GM19438 (cell line): ENCODE data around the gene MCM6.
A peak's percentile ranks its signal among the peaks of the same experiment; 100 is the strongest.
"Not testable (repeated sequence)": the region's sequence is repeated elsewhere in the genome, so short reads cannot be mapped to it uniquely, and the experiment has no call there.

Experiments
- ATAC-seq: cut with Tn5 transposase; IDR thresholded peaks from one replicate; pipeline ENCODE4 v1.9.1; 2021; ENCODE audit warnings: low read depth; ENCODE audit not compliant: unreplicated experiment

The MCM6 gene

GRCh38 chr2:135876066-135876711 is at the start of gene MCM6:
Gene MCM6 (minus strand): TSS chr2:135876443. CDS start chr2:135876365, 78 bp downstream.
- peak; percentile 89 for ATAC-seq

- ATAC-seq = no peak
These were observed 49.3 kb upstream of the MCM6 start for GRCh38 chr2:135925571-135925970.

GRCh38 chr2:135916207-135916606 is 40.0 kb upstream of the MCM6 start:
- ATAC-seq = no peak

GRCh38 chr2:135914485-135914884 is 38.2 kb upstream of the MCM6 start:
- no peak for ATAC-seq

DNA sequence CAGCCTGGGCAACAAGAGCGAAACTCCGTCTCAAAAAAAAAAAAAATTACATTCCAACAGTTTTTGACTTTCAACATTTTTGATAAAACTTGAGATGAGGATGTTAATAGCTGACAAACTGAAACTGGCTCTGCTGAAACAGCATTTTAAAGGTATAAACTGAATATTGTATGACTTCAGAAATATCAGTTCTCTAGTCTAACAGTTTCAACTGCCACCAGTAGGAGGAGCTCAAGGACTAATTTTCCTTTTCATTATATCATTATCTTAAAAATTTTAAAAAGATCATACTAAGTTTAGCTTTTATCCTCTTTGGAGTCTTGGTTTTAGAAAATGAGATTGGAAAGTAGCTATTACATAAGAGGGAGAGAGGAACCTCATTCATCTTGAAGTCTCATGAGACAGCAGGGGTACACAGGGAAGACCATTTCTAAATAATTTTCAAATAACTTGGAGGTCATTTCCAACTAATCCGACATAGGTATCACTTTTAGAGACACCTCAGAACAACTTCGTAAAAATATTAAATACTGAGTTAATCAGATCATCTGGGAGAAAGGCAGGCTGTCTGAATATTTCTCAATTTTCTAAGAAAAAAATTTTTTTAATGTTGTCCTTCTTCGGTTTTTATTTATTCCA is 37.6 kb upstream of the MCM6 start:
- ATAC-seq = no peak

DNA sequence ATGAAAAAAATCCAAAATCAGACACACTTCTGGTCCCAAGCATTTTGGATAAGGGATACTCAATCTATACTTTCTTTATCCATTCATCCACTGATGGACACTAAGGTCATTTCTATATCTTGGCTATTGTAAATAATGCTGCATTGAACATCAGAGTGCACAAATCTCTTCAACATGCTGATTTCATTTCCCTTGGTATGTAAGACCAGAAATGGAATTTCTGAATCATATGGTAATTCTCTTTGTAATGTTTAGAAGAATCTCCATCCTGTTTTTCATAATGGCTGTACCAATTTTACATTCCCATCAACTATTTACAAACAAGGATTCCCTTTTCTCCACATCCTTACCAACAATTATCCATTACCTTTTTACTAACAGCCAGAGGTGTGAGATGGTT is 33.7 kb upstream of the MCM6 start:
- no peak for ATAC-seq

DNA sequence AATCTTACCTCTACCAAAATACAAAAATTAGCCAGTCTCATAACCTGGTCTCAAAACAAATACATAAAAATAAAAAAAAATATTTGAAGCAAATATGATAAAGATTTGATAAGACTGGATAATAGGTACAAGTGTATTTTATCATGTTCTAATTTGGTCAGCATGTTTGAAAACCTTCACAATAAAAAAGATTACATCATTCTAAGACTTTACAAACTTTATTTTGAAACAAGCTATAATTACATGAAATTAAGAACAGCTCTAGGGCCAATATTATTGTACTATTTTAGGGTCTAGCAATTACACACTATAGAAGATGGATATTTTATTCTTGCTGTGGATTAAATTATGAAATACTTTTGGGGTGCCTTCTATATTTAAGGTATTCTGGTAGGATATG is 29.4 kb upstream of the MCM6 start:
- no peak for ATAC-seq

DNA sequence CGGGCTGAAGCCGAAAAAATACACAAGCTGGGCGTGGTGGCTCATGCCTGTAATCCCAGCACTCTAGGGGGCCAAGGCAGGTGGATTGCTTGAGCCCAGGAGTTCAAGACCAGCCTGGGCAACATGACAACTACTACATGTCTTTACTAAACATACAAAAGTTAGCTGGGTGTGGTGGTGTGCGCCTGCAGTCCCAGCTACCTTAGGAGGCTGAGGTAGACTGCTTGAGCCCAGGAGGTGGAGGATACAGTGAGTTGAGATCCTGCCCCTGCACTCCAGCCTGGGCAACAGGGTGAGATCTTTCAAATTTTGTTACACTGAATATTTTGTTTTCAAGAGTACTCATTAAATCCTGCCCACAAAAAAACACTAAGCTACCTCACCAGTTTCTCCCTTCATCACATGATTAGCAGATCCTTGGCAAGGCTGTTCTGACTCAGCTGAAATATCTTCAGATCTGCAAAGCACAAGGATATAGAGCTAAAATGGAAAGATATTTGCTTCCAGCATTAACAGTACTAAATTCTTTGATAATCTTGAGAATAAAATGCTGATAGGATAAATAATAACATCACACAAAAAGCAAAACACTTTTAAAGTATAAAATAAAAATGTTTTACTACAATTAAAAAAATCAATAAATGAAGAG is 28.2 kb upstream of the MCM6 start:
- ATAC-seq = no peak

GRCh38 chr2:135903650-135904049 is 27.4 kb upstream of the MCM6 start:
- no peak for ATAC-seq

DNA sequence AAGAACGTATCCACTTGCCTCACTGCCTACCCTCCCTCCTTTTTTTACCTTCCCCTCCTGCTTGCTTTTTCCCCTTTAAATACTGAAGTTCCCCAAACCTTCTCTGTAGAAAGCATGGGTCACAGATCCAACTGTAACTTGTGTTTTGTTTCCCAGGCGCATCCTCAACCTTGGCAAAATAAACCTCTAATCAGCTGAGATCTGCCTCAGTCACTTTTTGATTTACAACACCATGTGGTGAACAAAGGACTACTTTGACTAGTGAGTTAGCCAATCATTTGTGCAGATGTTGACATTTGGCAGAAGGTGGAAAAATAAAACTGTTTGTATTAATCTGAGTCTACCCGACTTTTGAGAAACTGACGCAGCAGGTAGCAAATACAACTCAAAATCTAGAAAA is 23.3 kb upstream of the MCM6 start:
- no peak for ATAC-seq

- ATAC-seq = no peak
These were observed 22.1 kb upstream of the MCM6 start for GRCh38 chr2:135898234-135898786.

DNA sequence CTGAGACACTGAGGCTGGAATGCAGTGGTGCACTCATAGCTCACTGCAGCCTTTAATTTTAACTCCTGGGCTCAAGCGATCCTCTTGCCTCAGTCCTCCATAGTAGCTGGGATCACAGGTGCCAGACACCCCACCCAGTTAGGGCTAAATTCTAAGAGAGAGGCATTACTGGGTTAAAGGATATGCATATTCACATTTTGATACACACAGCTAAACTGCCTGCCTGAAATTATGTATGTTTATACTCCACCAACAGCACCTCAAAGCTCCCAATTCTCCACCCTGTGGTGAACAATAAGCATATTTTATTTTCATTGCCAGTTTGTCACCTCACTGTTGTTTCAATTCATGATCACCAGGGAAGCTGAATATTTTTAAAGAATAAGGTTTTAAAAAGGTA is 18.7 kb upstream of the MCM6 start:
- no peak for ATAC-seq

- ATAC-seq = no peak
These were observed 17.1 kb upstream of the MCM6 start for GRCh38 chr2:135893374-135893794.

DNA sequence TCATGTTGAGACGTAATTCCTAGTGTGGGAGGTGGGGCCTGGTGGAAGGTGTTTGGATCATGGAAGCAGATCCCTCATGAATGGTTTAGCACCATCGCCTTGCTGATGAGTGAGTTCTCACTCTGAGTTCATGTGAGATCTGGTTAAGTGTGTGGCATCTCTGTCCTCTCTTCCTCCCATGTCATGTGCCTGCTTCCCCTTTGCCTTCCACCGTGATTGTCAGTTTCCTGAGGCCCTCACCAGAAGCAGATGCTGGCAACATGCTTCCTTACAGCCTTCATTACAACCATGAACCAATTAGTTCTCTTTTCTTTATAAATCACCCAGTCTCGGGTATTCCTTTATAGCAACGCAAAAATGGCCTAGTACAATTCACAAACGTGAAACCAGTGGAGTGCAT is 14.6 kb upstream of the MCM6 start:
- ATAC-seq = no peak

- no peak for ATAC-seq
These were observed 13.9 kb upstream of the MCM6 start for GRCh38 chr2:135890149-135890548.

GRCh38 chr2:135888587-135888986 is 12.3 kb upstream of the MCM6 start:
- ATAC-seq = not testable (repeated sequence)

- ATAC-seq = no peak
These were observed 9.5 kb upstream of the MCM6 start for GRCh38 chr2:135885709-135886108.

- ATAC-seq = no peak
These were observed 6.2 kb upstream of the MCM6 start for GRCh38 chr2:135882415-135882814.

DNA sequence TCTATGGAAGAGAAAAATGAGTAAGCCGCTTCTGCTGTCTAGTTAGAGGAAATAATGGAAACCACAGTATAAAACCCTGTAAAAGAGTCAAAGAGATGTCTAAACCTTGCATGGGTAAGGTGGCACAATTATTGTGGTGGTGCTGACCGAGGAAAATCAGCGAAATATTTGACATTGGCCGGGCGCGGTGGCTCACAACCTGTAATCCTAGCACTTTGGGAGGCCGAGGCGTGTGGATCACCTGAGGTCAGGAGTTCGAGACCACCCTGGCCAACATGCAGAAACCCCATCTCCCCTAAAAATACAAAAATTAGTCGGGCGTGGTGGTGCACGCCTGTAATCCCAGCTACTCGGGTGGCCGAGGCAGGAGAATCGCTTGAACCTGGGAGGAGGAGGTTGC is 527 bp upstream of the MCM6 start:
- not testable (repeated sequence) for ATAC-seq

DNA sequence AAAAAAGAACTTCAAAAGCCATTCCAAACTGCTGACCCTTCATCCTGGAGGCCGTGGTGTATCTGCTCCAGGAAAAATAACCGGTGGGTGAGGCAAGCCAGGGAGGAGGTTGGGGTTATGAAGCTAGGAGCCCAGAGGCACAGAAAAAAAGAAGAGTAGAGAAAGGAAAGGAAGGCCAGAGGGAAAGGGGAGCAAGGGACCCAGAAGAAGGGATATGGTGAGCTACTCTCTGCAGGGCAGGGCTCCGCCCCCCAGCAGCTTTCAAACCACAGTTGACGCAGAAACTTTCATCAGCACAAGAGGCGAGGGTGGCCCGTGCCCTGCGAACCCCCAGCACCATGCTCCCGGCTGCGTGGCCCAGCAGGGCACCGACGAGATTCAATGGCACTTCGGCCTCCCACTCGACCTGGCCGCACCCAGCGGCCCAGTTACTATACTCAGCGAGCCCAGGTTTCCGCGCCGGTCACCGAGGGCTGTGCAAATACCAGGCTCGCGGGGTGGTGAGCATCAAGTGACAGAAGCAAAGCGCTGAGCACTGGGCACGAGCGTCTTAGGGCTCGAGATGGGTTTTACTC is 665 bp downstream of the MCM6 start:
- peak; percentile 67 for ATAC-seq

DNA sequence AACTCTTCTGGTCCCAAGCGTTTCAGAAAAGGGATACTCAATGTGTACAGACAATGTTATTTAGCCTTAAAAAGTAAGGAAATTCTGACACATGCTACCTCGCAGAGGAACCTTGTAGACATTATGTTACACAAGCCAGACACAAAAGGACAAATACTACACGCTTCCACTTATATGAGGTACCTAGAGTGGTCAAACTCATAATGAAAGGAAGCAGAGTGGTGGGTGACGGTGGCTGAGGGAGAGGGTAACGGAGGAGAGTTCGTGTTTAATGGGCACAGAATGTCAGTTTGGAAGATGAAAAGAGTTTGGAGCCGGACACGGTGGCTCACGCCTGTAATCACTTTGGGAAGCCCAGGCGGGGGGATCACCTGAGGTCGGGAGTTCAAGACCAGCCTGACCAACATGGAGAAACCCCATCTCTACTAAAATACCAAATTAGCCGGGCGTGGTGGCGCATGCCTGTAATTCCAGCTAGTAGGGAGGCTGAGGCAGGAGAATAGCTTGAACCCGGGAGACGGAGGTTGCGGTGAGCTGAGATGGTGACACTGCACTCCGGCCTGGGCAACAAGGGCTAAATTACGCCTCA is 1.4 kb downstream of the MCM6 start:
- no peak for ATAC-seq
